NCI-H2196 (cell line): ENCODE results near the gene HOXA7.

Experiments
- DNase-seq: peaks from one replicate; lab custom pipeline; 2025; ENCODE audit not compliant: unreplicated experiment; lab: John Stamatoyannopoulos, UW

Gene HOXA7

GRCh38 chr7:27148031-27148755 is 8.3 kb downstream of the HOXA7 start:
- no peak for DNase-seq

- DNase-seq, result no peak
Measured at GRCh38 chr7:27147199-27148030, 9.1 kb downstream of the HOXA7 start, which contains the start of gene HOXA6. TSS of gene HOXA6 (minus strand) at chr7:27147774. CDS start at chr7:27147749, 25 bp downstream.

GRCh38 chr7:27146491-27147198 is 9.8 kb downstream of the HOXA7 start:
- DNase-seq, result no peak

GRCh38 chr7:27145914-27146412 is 10.5 kb downstream of the HOXA7 start:
- DNase-seq, result no peak

GRCh38 chr7:27145165-27145913 is 11.1 kb downstream of the HOXA7 start:
- DNase-seq, result no peak

DNA sequence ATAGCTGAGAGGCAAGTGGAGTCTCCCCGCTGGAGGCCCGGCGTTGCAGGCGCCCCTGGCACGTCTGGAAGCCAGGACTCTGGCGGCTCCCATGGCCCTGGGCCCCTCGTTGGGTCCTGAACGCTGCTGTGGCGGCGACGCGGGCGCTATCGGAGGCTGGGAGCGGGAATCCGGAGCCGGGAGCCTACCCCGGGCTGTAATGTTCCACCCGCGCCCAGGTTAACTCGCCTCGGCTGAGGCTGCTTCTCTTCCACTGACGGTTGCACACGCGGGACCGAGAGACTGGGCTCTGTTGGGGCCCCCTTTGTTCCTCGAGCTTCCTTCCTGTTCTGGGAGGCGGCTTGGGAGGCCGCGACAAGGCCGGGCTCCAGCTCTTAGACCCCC is 11.7 kb downstream of the HOXA7 start:
- DNase-seq, result no peak

- DNase-seq, result no peak
Measured at GRCh38 chr7:27143950-27144780, 12.3 kb downstream of the HOXA7 start.

GRCh38 chr7:27143023-27143949 is 13.2 kb downstream of the HOXA7 start, which contains the start of gene HOXA5:
TSS of gene HOXA5 (minus strand) at chr7:27143681. CDS start at chr7:27143607, 74 bp downstream.
- DNase-seq, result peak; percentile 89

DNA sequence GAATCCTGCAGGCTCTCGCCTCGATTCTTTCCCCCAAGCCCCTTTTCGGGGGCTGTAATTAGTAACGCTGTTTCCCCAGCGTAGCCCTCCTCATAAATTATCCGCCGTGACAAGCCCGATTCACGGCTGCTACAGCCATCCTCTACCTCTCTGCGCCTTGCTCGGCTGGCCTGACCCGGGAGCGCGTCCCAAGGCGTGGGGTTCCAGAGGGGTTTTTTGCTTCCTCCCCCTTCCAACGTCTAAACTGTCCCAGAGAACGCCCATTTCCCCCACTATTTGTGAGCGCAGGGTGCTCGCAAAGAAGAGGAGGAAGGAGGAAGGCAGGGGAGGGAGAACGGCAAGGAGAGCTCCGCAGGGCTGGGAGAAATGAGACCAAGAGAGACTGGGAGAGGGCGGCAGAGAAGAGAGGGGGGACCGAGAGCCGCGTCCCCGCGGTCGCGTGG is 13.9 kb downstream of the HOXA7 start:
- no peak for DNase-seq

DNA sequence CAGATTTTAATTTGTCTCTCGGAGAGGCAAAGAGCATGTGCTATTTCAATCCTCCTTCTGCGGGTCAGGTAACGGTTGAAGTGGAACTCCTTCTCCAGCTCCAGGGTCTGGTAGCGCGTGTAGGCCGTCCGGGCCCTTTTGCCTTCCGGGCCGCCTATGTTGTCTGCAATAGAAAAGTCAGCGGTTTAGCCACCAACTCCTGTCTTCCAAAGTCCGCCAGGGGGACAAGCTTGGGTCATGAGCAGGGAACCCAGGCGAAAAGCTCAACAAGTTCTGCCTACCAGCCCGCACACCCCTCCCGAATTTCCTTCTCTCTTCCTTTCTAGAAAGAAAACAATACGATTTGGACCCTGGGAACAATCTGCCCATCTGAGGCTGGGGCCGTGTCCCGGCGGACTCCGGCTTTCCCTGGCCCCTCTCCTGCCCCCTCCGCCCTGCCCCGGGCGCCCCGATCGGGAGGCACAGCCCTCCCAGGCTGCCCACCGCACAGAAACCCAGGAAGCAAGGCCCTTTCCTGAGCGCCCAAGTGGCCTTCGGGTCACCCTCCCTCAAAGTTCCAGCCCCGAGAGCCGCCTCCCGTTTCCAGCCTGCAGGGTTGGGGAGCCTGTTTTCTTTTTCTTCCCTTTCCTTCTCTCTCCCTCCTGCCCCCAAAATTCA is 14.4 kb downstream of the HOXA7 start:
- DNase-seq, result no peak

GRCh38 chr7:27141137-27141922 is 15.1 kb downstream of the HOXA7 start:
- DNase-seq, result no peak

DNA sequence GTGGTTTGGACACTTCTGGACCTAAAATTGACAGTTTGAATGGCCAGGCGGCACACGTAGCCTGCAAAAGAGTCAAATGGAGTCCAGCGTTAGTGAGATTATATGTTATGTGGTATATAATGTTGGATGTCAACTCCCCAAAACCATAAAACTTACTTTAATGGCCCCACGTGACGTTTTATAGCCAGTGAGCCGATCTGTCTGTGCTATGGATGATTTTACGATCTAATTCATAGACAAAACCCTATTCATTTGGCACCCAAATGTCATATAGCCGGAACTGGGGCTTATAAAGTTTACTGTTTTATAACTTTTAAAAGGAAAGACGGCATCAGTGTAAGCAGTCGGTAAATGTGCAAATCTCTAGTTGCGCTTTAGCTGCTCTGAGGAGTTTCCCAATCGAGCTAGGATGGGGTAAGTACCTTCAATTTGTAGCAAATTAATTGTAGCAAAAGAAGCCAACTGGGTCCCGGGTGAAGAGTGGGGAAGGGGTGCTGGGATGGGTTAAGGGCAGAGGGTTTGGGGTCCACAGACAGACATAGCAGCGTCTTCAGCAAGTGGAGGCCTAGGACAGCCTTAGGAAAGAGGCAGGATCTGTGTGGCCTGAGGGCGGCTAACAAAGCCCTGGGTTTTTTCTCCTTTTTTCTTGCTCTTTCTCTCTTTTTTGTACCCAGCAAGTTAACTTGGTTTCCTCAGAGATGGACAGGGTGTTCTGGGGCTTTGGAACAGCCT is 16.2 kb downstream of the HOXA7 start:
- DNase-seq, result no peak

GRCh38 chr7:27139334-27140125 is 16.9 kb downstream of the HOXA7 start:
- no peak for DNase-seq

DNA sequence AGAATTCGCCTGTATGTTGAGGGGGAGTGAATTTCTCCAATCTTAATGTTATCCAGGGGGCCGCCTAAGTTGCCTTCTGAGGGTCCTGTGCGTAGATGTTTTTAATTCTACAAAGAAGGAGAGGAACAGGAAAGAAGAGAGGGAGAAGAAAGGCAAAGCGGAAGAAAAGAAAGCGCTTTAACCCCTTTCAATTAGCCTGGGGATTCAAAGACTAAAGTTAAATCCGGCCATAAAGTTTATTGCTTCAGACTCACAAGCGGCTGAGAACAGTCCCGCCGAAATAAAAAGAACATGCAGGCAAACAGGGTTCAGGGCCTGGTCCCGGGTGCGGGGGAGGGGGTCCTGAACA is 17.5 kb downstream of the HOXA7 start:
- no peak for DNase-seq

DNA sequence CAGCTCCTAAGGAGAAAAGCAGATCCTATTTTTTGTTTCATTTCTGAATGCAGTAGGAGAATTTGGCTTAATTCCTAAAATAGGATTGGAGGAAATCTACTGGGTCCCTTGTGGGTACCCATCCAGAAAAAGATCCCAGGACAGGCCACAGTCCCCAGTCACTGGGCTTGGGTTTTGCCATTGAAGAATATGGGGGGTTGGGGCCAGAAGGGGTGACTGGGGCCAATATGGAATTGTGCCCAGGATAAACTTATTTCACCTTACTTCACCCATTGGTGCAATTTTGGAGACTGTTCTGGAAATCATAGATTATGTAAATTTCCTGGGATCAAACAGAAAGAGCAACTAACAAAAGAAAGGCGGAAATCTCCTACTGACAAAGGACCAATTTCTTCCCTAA is 18.0 kb downstream of the HOXA7 start:
- DNase-seq, result no peak
